ENCODE measurements around the gene CYP4F22. TPM values are rescaled to one million over a fixed set of nuclear protein-coding genes. Genes with fewer than 3 reads are reported as not detected.

CYP4F22 gene
- polyA plus RNA-seq, 3 donors: 0.08 to 1.1 (median 0.33) TPM

DNA sequence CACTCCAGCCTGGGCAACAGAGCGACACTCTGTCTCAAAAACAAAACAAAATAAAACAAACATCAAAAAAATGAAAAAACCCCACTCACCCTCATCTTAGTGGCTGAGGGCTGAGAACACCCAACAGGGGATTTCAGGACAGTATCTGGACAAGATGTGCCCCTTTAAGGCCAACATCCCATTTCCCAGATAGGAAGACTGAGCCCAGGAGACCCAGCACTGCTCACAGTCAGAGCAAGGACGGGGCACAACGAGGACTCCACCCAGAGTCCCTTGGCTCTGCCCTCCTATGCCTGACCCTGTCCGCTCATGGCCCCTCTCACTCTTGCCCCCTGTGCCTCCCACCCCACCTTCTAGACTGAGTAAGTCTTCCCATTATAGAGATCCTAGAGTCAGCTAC, 53.8 kb downstream of the CYP4F22 start:
- no peaks in the 10 kb centered on the region for H4K20me1 ChIP-seq (ENCODE audit: insufficient read depth, low read length)
- TF ChIP-seq, protein P1, sequence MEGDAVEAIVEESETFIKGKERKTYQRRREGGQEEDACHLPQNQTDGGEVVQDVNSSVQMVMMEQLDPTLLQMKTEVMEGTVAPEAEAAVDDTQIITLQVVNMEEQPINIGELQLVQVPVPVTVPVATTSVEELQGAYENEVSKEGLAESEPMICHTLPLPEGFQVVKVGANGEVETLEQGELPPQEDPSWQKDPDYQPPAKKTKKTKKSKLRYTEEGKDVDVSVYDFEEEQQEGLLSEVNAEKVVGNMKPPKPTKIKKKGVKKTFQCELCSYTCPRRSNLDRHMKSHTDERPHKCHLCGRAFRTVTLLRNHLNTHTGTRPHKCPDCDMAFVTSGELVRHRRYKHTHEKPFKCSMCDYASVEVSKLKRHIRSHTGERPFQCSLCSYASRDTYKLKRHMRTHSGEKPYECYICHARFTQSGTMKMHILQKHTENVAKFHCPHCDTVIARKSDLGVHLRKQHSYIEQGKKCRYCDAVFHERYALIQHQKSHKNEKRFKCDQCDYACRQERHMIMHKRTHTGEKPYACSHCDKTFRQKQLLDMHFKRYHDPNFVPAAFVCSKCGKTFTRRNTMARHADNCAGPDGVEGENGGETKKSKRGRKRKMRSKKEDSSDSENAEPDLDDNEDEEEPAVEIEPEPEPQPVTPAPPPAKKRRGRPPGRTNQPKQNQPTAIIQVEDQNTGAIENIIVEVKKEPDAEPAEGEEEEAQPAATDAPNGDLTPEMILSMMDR (IDR thresholded peaks at IDR 0.05): no peak
- H2AFZ ChIP-seq (ENCODE audit: insufficient read depth, low read depth, low read length, poor library complexity, severe bottlenecking): no peak overlapping the region
- H3K4me1 Mint-ChIP-seq: peaks cover 6% of the 10 kb centered on the region
- no peak for DNase-seq
- H3K4me1 ChIP-seq (ENCODE audit: control insufficient read depth in 1 of 2, insufficient read depth in 2 of 2, low read length in 2 of 2): peaks cover 0 to 5% of the 10 kb centered on the region in 2 donors
- H3K4me3 Mint-ChIP-seq: no peak overlapping the region
- H3K36me3 ChIP-seq (replicated peaks in 1 of 2; ENCODE audit: control insufficient read depth in 1 of 2, insufficient read depth in 2 of 2, low read length in 2 of 2): no peaks in the 10 kb centered on the region
- no peak overlapping the region for H3K27ac ChIP-seq (ENCODE audit: low read depth in 1 of 2, low read length in 2 of 2)
- H3K27ac Mint-ChIP-seq: no peak overlapping the region
- H3K36me3 Mint-ChIP-seq: no peaks in the 10 kb centered on the region
- H3K4me3 ChIP-seq (replicated peaks in 1 of 3; ENCODE audit: low read depth in 2 of 3, low read length in 3 of 3): no peak overlapping the region
- H3K9me3 ChIP-seq (replicated peaks in 1 of 2; ENCODE audit: control insufficient read depth in 1 of 2, insufficient read depth in 1 of 2, low read length in 2 of 2): no peaks in the 10 kb centered on the region
- intact Hi-C loops (cut with micrococcal nuclease): no loop called here
- H3K9ac ChIP-seq (ENCODE audit: insufficient read depth, low read length, poor library complexity, severe bottlenecking): no peak overlapping the region
- peaks cover 0 to 2% (median 0%) of the 10 kb centered on the region in 7 donors for H3K9me3 Mint-ChIP-seq
- peaks cover 17 to 19% (median 18%) of the 10 kb centered on the region in 3 donors for H3K27me3 Mint-ChIP-seq (ENCODE audit: low read depth in 3 of 3)
- no peaks in the 10 kb centered on the region for H3K79me2 ChIP-seq (ENCODE audit: insufficient read depth, low read length)
- H3K4me2 ChIP-seq (replicated peaks; ENCODE audit: extremely low read depth, low read length, poor library complexity, severe bottlenecking): no peak overlapping the region
- no peaks in the 10 kb centered on the region for H3K27me3 ChIP-seq (ENCODE audit: control insufficient read depth in 2 of 2, insufficient read depth in 2 of 2, low read length in 2 of 2)
- 97% methylated on average over 4 of the region's 4 CpGs for WGBS (ENCODE audit: insufficient coverage)

DNA sequence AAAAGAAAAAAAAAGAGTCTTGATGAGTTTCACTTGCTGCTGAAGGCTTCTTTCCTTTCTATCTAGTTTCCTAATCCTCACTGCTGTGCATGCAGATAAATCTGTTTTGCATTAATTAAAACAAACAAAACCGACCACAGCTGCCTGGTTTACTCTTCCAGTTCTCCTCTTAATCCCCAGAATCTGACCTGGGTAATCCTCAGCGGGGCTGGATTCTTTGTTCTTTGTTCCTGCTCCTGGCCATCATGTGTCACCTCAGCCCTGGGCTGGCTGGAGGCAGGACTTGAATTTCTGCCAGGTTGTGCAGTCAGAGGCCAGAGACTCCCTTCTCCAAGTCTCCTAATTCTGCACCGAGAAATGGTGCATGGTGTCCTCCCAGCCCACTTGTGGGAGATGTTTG, 54.5 kb downstream of the CYP4F22 start:
- no peaks in the 10 kb centered on the region for H3K27me3 ChIP-seq (ENCODE audit: control insufficient read depth in 2 of 2, insufficient read depth in 2 of 2, low read length in 2 of 2)
- H3K4me3 ChIP-seq (replicated peaks in 1 of 3; ENCODE audit: low read depth in 2 of 3, low read length in 3 of 3): no peak overlapping the region
- TF ChIP-seq, protein P1 (IDR thresholded peaks at IDR 0.05): no peak
- intact Hi-C loops (cut with micrococcal nuclease): no loop called here
- DNase-seq: no peak
- H3K4me2 ChIP-seq (replicated peaks; ENCODE audit: extremely low read depth, low read length, poor library complexity, severe bottlenecking): no peak overlapping the region
- H3K27ac Mint-ChIP-seq: no peak overlapping the region
- H3K9ac ChIP-seq (ENCODE audit: insufficient read depth, low read length, poor library complexity, severe bottlenecking): no peak overlapping the region
- H3K4me1 Mint-ChIP-seq: peaks cover 6% of the 10 kb centered on the region
- peaks cover 17 to 18% (median 17%) of the 10 kb centered on the region in 3 donors for H3K27me3 Mint-ChIP-seq (ENCODE audit: low read depth in 3 of 3)
- H3K36me3 Mint-ChIP-seq: no peaks in the 10 kb centered on the region
- H4K20me1 ChIP-seq (ENCODE audit: insufficient read depth, low read length): no peaks in the 10 kb centered on the region
- peaks cover 0 to 2% (median 0%) of the 10 kb centered on the region in 7 donors for H3K9me3 Mint-ChIP-seq
- no peak overlapping the region for H3K4me3 Mint-ChIP-seq
- WGBS (ENCODE audit: insufficient coverage): 72% methylated on average over 3 of the region's 3 CpGs
- H3K27ac ChIP-seq (ENCODE audit: low read depth in 1 of 2, low read length in 2 of 2): no peak overlapping the region
- no peak overlapping the region for H2AFZ ChIP-seq (ENCODE audit: insufficient read depth, low read depth, low read length, poor library complexity, severe bottlenecking)
- peaks cover 0 to 5% of the 10 kb centered on the region in 2 donors for H3K4me1 ChIP-seq (ENCODE audit: control insufficient read depth in 1 of 2, insufficient read depth in 2 of 2, low read length in 2 of 2)
- no peaks in the 10 kb centered on the region for H3K79me2 ChIP-seq (ENCODE audit: insufficient read depth, low read length)
- no peaks in the 10 kb centered on the region for H3K9me3 ChIP-seq (replicated peaks in 1 of 2; ENCODE audit: control insufficient read depth in 1 of 2, insufficient read depth in 1 of 2, low read length in 2 of 2)
- no peaks in the 10 kb centered on the region for H3K36me3 ChIP-seq (replicated peaks in 1 of 2; ENCODE audit: control insufficient read depth in 1 of 2, insufficient read depth in 2 of 2, low read length in 2 of 2)

Measured in CD14-positive monocyte (primary cell).